Left colon (tissue), 2 donors: ENCODE results near the gene MAGEA6. TPM values are rescaled to one million over a fixed set of nuclear protein-coding genes. Genes with fewer than 3 reads are reported as not detected.
"Not testable (repeated sequence)": the region's sequence is repeated elsewhere in the genome, so short reads cannot be mapped to it uniquely, and the experiment has no call there.

Experiments
- ATAC-seq: fragments of 200-7000 bp; cut with Tn5 transposase; one replicate; pipeline ENCODE4 v1.9.1; 2020; ENCODE audit warnings: mild to moderate bottlenecking, moderate library complexity
- DNase-seq, 2 donors: peaks; one replicate each; pipeline ENCODE4 v3.0.0-alpha.2; 2020
- intact Hi-C, 2 donors: fragments of 100-400 bp; cut with DNase I in 1 of 2; cut with micrococcal nuclease in 1 of 2; formaldehyde crosslinking; loops; one replicate each; pipeline versions ENCODE4 v1.11.2 to v1.14.0; 2022; cut with DNase I, micrococcal nuclease
- total RNA-seq, 2 donors: library from RNA; stranded (reverse); fragmentation: NEBNext Ultra II Directional; extraction: Animal tissue kit (Norgen Biotek cat#: 25700); gene quantifications; one replicate each; pipeline ENCODE4 v1.2.1, GENCODE V29; 2021
- donor health status: DM: no; HTN: no; CAD: no.
- donor health status: DM: yes; HTN: yes; CAD: no.

Gene MAGEA6
- total RNA-seq, 2 donors from 2014 or later, result not detected

DNA sequence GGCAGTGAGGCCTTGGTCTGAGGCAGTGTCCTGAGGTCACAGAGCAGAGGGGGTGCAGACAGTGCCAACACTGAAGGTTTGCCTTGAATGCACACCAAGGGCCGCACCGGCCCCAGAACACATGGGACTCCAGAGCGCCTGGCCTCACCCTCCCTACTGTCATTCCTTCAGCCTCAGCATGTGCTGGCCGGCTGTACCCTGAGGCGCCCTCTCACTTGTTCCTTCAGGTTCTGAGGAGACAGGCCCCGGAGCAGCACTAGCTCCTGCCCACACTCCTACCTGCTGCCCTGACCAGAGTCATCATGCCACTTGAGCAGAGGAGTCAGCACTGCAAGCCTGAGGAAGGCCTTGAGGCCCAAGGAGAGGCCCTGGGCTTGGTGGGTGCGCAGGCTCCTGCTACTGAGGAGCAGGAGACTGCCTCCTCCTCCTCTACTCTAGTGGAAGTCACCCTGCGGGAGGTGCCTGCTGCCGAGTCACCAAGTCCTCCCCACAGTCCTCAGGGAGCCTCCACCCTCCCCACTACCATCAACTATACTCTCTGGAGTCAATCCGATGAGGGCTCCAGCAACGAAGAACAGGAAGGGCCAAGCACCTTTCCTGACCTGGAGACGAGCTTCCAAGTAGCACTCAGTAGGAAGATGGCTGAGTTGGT, 33.5 kb downstream of the MAGEA6 start:
- ATAC-seq (no peak), DNase-seq (no peak)
- intact Hi-C loops, result no loop called here

GRCh38 chrX:152735101-152735500, 34.4 kb downstream of the MAGEA6 start:
- ATAC-seq, result no peak
- DNase-seq, result no peak
- intact Hi-C loops, result no loop called here

DNA sequence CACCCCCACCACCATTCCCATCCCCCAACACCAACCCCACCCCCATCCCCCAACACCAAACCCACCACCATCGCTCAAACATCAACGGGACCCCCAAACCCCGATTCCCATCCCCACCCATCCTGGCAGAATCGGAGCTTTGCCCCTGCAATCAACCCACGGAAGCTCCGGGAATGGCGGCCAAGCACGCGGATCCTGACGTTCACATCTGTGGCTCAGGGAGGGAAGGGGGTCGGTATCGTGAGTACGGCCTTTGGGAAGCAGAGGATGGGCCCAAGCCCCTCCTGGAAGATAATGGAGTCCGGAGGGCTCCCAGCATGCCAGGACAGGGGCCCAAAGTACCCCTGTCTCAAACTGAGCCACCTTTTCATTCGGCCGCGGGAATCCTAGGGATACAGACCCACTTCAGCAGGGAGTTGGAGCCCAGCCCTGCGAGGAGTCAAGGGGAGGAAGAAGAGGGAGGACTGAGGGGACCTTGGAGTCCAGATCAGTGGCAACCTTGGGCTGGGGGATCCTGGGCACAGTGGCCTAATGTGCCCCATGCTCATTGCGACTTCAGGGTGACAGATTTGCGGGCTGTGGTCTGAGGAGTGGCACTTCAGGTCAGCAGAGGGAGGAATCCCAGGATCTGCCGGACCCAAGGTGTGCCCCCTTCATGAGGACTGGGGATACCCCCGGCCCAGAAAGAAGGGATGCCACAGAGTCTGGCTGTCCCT, 35.2 kb downstream of the MAGEA6 start:
- intact Hi-C loops, DNase-seq, ATAC-seq: not testable (repeated sequence)

GRCh38 chrX:152733261-152733975, 36.1 kb downstream of the MAGEA6 start, which contains the start of the genes CSAG1 and MAGEA12:
Gene CSAG1 (minus strand): TSS chrX:152733721. CDS start chrX:152732460, 1,261 bp downstream.
Gene MAGEA12 (plus strand): TSS chrX:152733757. CDS start chrX:152736162, 2,405 bp downstream.
- DNase-seq (no peak), ATAC-seq (no peak)
- intact Hi-C loops, result no loop called here

- DNase-seq (no peak), ATAC-seq (no peak)
- intact Hi-C loops, result no loop called here
Observed at GRCh38 chrX:152725409-152725808, 44.1 kb downstream of the MAGEA6 start.

Other genes starting within 250 kb of the MAGEA6 start
- under 1 TPM in 1 of 2 donors, not detected in 1; 0.03 TPM for gene GABRQ, start 131.8 kb downstream of the MAGEA6 start, total RNA-seq
- not detected for gene MAGEA3, start 70.9 kb downstream of the MAGEA6 start, total RNA-seq
- not detected for gene CSAG2, start 60.4 kb downstream of the MAGEA6 start, total RNA-seq
- not detected for gene MAGEA2B, start 55.1 kb downstream of the MAGEA6 start, total RNA-seq
- gene CSAG1, start 36.0 kb downstream of the MAGEA6 start, total RNA-seq, result not detected
- gene MAGEA12, start 35.9 kb downstream of the MAGEA6 start, total RNA-seq, result not detected
- not detected for gene MAGEA2, start 15.8 kb downstream of the MAGEA6 start, total RNA-seq
- gene CSAG3, start 10.5 kb downstream of the MAGEA6 start, total RNA-seq, result not detected
- gene CETN2, start 61.1 kb upstream of the MAGEA6 start, total RNA-seq, result 10 to 100 TPM; 12.5 to 12.7 TPM
- gene NSDHL, start 61.4 kb upstream of the MAGEA6 start, total RNA-seq, result 10 to 100 TPM; 17.3 to 36.2 TPM
- gene ZNF185, start 128.4 kb upstream of the MAGEA6 start, total RNA-seq, result 1 to 10 TPM; 4.0 to 4.6 TPM
- not detected for gene PNMA5, start 224.4 kb upstream of the MAGEA6 start, total RNA-seq